OCI-LY7 (cell line): ENCODE results near the gene LHX4.
A peak's percentile ranks its signal among the peaks of the same experiment; 100 is the strongest.

ENCODE experiments used
- CTCF ChIP-seq: fragments of 200-600 bp; sonication (generic); conservative IDR thresholded peaks from 2 replicates; pipeline ENCODE4 v1.5.1; 2014; ENCODE audit warnings: mild to moderate bottlenecking, antibody characterized with exemption, low read length, moderate library complexity, mixed read lengths
- EZH2phosphoT487 ChIP-seq: fragments of 200-600 bp; sonication (generic); IDR thresholded peaks from 2 replicates; pipeline ENCODE4 v1.6.1; 2018; ENCODE audit warnings: low read depth, borderline replicate concordance, mild to moderate bottlenecking, mixed run types, antibody characterized with exemption, low read length, moderate library complexity, mixed read lengths

GRCh38 chr1:180213401-180214170, 16.5 kb upstream of the LHX4 start:
- TF ChIP-seq CTCF = peak; percentile 42; the same call in 1 of the 2 replicates
- TF ChIP-seq EZH2phosphoT487 = no peak
